ENCODE measurements around the gene ACTN3.

ACTN3 gene

DNA sequence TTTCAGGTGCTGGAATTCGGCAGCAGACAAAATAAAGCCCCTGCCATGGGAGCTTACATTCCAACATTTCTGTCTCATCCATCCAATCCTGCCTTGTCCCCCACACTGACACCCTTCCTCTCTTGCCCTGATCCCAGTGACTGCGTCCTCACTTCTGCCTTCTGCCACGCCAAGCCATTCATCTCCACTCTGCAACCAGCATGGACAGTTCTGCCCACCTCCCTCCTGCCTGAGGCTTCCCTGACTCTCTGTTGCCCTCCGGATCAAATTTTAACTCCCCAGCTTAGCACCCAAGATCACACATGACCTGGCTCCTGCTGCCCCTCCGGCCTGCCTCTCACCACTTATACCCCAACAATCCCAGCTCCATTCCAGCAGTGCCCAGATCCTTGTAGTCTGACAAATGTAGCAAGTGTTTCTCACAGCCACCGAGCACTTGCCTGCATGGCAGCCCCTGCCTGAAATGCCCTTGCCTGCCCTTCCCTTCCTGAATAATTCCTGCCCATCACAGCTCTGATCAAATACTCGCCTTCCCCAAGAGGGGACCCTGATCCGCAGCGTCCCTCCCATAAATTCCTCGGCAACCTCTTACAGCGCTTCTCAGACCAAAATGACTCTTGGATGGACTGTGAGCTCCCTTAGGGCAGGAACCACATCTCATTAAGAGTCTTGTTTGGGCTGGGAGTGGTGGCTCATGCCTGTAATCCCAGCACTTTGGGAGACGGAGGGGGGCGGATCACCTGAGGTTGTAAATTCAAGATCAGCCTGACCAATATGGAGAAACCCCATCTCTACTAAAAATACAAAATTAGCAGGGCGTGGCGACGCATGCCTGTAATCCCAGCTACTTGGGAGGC lies 2.3 kb downstream of the ACTN3 start:
- Histone ChIP-seq H3K4me2 (no peak overlapping the region), H3K9ac (no peak overlapping the region), H3K36me3 (ENCODE audit: insufficient read depth) (no peaks in the 10 kb centered on the region)

DNA sequence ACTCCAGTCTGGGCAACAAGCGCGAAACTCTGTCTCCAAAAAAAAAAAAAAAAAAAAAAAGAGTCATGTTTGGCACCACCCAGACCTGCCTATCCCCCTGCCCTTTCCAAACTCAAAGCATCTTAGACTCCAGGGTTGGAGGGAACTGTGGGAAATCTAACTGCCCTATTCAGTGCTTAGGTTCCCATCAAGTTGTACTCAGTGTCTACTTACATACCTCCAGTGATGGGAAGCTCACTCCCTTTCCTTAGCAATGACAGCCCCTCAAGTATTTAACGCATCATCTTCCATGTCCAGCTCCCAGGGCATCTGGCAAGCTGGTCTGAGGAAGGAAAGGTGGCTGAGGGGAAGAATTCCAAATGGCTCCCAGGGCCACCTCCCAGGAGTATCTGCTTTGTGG lies 3.0 kb downstream of the ACTN3 start:
- H3K27ac ChIP-seq, result no peak overlapping the region
- H4K20me1 ChIP-seq (ENCODE audit: insufficient read depth), result no peaks in the 10 kb centered on the region
- H3K4me2 ChIP-seq, result no peak overlapping the region
- H3K36me3 ChIP-seq (ENCODE audit: insufficient read depth), result no peaks in the 10 kb centered on the region
- H2AFZ ChIP-seq (ENCODE audit: low read depth), result no peak overlapping the region
- H3K27me3 ChIP-seq (ENCODE audit: insufficient read depth, low read depth), result peaks cover 6% of the 10 kb centered on the region
- TF ChIP-seq, protein P1, sequence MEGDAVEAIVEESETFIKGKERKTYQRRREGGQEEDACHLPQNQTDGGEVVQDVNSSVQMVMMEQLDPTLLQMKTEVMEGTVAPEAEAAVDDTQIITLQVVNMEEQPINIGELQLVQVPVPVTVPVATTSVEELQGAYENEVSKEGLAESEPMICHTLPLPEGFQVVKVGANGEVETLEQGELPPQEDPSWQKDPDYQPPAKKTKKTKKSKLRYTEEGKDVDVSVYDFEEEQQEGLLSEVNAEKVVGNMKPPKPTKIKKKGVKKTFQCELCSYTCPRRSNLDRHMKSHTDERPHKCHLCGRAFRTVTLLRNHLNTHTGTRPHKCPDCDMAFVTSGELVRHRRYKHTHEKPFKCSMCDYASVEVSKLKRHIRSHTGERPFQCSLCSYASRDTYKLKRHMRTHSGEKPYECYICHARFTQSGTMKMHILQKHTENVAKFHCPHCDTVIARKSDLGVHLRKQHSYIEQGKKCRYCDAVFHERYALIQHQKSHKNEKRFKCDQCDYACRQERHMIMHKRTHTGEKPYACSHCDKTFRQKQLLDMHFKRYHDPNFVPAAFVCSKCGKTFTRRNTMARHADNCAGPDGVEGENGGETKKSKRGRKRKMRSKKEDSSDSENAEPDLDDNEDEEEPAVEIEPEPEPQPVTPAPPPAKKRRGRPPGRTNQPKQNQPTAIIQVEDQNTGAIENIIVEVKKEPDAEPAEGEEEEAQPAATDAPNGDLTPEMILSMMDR (conservative IDR thresholded peaks at IDR 0.05; ENCODE audit: low read depth, low read length), result no peak
- peaks cover 13% of the 10 kb centered on the region for H3K4me1 ChIP-seq (ENCODE audit: low read depth, poor library complexity, severe bottlenecking)
- no peaks in the 10 kb centered on the region for H3K79me2 ChIP-seq (ENCODE audit: insufficient read depth, low read depth)
- H3K9ac ChIP-seq, result no peak overlapping the region
- H3K4me3 ChIP-seq (IDR thresholded peaks at IDR 0.05; ENCODE audit: insufficient read depth, low read depth, low read length), result no peak overlapping the region

More for the DNA sequence above, 2.3 kb downstream of the ACTN3 start:
- H4K20me1 ChIP-seq (ENCODE audit: insufficient read depth), result no peaks in the 10 kb centered on the region
- H3K4me1 ChIP-seq (ENCODE audit: low read depth, poor library complexity, severe bottlenecking), result peaks cover 17% of the 10 kb centered on the region
- TF ChIP-seq, protein P1 (conservative IDR thresholded peaks at IDR 0.05; ENCODE audit: low read depth, low read length), result no peak
- no peak overlapping the region for H3K27ac ChIP-seq
- H3K4me3 ChIP-seq (IDR thresholded peaks at IDR 0.05; ENCODE audit: insufficient read depth, low read depth, low read length), result no peak overlapping the region
- H2AFZ ChIP-seq (ENCODE audit: low read depth), result no peak overlapping the region
- H3K27me3 ChIP-seq (ENCODE audit: insufficient read depth, low read depth), result peaks cover 6% of the 10 kb centered on the region
- H3K79me2 ChIP-seq (ENCODE audit: insufficient read depth, low read depth), result no peaks in the 10 kb centered on the region

DNA sequence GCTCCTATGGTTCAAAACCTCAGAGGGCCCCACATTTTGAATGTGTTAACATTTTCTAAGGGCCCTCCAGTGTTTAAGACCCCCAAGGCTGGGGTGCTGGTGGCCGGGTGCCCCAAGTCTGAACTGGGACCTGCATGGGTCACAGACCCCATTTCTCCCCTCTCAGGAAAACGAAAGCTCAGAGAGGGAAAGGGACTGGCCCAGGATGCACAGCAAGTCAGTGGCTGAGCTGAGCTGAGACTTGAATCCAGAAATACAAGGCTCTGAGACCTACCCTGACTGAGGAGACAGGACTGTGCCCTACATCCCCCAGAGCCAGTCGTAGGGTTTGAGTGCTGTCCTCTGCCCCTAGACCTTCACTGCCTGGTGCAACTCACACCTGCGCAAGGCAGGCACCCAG lies 4.2 kb downstream of the ACTN3 start:
- TF ChIP-seq, protein P1 (conservative IDR thresholded peaks at IDR 0.05; ENCODE audit: low read depth, low read length), result no peak
- Histone ChIP-seq H3K4me2 (no peak overlapping the region), H3K27ac (no peak overlapping the region), H4K20me1 (ENCODE audit: insufficient read depth) (no peaks in the 10 kb centered on the region), H3K36me3 (ENCODE audit: insufficient read depth) (no peaks in the 10 kb centered on the region), H3K9ac (no peak overlapping the region), H3K27me3 (ENCODE audit: insufficient read depth, low read depth) (peaks cover 6% of the 10 kb centered on the region), H3K79me2 (ENCODE audit: insufficient read depth, low read depth) (no peaks in the 10 kb centered on the region), H2AFZ (ENCODE audit: low read depth) (no peak overlapping the region), H3K4me3 (IDR thresholded peaks at IDR 0.05; ENCODE audit: insufficient read depth, low read depth, low read length) (no peak overlapping the region), H3K4me1 (ENCODE audit: low read depth, poor library complexity, severe bottlenecking) (peaks cover 7% of the 10 kb centered on the region)

GRCh38 chr11:66554602-66555001 lies 7.9 kb downstream of the ACTN3 start:
- Histone ChIP-seq H3K4me3 (IDR thresholded peaks at IDR 0.05; ENCODE audit: insufficient read depth, low read depth, low read length) (no peak overlapping the region), H3K79me2 (ENCODE audit: insufficient read depth, low read depth) (no peaks in the 10 kb centered on the region), H3K4me2 (no peak overlapping the region), H2AFZ (ENCODE audit: low read depth) (no peak overlapping the region), H3K27ac (no peak overlapping the region), H3K27me3 (ENCODE audit: insufficient read depth, low read depth) (peaks cover 9% of the 10 kb centered on the region), H3K4me1 (ENCODE audit: low read depth, poor library complexity, severe bottlenecking) (no peaks in the 10 kb centered on the region), H3K36me3 (ENCODE audit: insufficient read depth) (no peaks in the 10 kb centered on the region), H3K9ac (no peak overlapping the region), H4K20me1 (ENCODE audit: insufficient read depth) (no peaks in the 10 kb centered on the region)
- TF ChIP-seq, protein P1 (conservative IDR thresholded peaks at IDR 0.05; ENCODE audit: low read depth, low read length), result no peak
